Measurements from ENCODE around the gene MAP1LC3B2. TPM values are rescaled to one million over a fixed set of nuclear protein-coding genes. Genes with fewer than 3 reads are reported as not detected.

MAP1LC3B2 gene
- total RNA-seq, 2 experiments from 2014 or later = not detected

DNA sequence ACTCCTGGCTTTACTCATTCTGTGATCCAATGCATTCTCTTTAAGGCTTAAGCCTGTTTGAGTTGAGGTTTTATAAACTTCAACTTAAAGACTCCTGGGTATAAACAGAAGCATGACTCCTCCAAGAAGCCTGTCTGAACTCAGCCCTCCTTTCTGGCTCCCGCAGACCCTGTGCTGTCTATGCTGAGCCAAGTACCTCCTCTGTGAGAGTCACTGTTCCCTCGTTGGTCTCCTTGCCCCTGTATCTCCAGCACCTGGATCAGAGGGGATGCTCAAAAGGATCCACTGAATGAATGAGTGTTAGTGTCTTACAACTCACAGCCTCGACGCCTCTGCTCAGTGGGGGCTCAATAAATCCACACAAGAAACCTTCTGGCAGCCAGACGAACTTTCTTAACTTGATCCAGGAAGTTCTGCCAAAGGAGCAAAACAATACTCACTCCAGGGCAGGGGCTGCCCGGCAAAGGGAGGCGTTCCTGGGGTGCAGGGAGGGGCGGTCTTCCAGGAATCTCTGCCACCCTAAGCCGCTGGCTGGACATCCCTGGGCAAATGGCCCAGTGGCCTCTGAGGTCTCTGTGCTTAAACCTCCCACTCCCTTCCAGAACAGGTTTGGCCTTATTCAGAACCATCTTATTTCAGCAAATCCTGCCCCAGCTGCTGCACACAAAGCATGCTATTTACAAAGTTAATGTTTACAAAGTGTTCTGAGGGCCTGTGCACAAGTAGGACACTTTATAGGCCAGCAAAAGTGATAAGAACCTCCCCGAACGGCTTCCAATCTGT is 32.9 kb downstream of the MAP1LC3B2 start:
- no peaks in the 10 kb centered on the region for H3K9me2 ChIP-seq (ENCODE audit: insufficient read depth, low read length)
- H3K9me3 ChIP-seq (ENCODE audit: low read length) = no peaks in the 10 kb centered on the region
- POLR2A ChIA-PET = interaction anchor here (0.6 to 1.0 kb wide), 4 partner anchors 9 to 28 kb away, joined by 3 to 4 read pairs (median 3); no protein-coding TSS in a partner anchor
- intact Hi-C loops (cut with micrococcal nuclease; ENCODE audit: unreplicated experiment) = loop anchor here (10.0 kb wide), 1 partner anchor 257 kb away; no protein-coding TSS in a partner anchor
- H3K4me2 ChIP-seq (ENCODE audit: low read length) = no peak overlapping the region
- H4K20me1 ChIP-seq (ENCODE audit: insufficient read depth, low read length) = no peaks in the 10 kb centered on the region
- peaks cover 4% of the 10 kb centered on the region for H3K4me1 ChIP-seq (ENCODE audit: insufficient read depth, low read length, poor library complexity, severe bottlenecking)
- no TSS peak for BruUV-seq (replicated peaks)
- H3K79me2 ChIP-seq (ENCODE audit: insufficient read depth, low read depth, low read length) = no peaks in the 10 kb centered on the region
- H3K4me3 ChIP-seq (ENCODE audit: low read depth, low read length, poor library complexity, severe bottlenecking) = no peak overlapping the region
- H3K36me3 ChIP-seq (ENCODE audit: insufficient read depth, low read length) = no peaks in the 10 kb centered on the region
- H2AFZ ChIP-seq (ENCODE audit: low read length) = no peak overlapping the region
- CTCF ChIA-PET (ENCODE audit: unreplicated experiment) = no interaction called here
- H3K27ac ChIP-seq (ENCODE audit: low read depth, low read length, poor library complexity, severe bottlenecking) = no peak overlapping the region
- no peak for TF ChIP-seq EZH2phosphoT487 (IDR thresholded peaks at IDR 0.05; ENCODE audit: borderline replicate concordance, low read depth, low read length)
- TF ChIP-seq, protein P1, sequence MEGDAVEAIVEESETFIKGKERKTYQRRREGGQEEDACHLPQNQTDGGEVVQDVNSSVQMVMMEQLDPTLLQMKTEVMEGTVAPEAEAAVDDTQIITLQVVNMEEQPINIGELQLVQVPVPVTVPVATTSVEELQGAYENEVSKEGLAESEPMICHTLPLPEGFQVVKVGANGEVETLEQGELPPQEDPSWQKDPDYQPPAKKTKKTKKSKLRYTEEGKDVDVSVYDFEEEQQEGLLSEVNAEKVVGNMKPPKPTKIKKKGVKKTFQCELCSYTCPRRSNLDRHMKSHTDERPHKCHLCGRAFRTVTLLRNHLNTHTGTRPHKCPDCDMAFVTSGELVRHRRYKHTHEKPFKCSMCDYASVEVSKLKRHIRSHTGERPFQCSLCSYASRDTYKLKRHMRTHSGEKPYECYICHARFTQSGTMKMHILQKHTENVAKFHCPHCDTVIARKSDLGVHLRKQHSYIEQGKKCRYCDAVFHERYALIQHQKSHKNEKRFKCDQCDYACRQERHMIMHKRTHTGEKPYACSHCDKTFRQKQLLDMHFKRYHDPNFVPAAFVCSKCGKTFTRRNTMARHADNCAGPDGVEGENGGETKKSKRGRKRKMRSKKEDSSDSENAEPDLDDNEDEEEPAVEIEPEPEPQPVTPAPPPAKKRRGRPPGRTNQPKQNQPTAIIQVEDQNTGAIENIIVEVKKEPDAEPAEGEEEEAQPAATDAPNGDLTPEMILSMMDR (conservative IDR thresholded peaks at IDR 0.05; ENCODE audit: low read length) = no peak
- no peak for DNase-seq (ENCODE audit: low spot score)

DNA sequence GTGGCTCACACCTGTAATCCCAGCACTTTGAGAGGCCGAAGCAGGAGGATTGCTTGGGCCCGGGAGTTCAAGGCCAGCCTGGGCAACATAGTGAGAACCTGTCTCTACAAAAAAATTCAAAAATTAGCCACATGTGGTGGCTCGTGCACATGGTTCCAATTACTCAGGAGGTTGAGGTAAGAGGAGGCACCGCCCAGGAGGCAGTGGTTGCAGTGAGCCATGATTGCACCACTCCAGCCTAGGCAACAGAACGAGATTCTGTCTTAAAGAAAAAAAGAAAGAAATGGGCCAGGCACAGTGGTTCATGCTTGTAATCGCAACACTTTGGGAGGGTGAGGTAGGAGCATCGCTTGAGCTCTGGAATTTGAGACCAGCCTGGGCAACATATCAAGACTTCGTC is 33.5 kb downstream of the MAP1LC3B2 start:
- Histone ChIP-seq H3K9me3 (ENCODE audit: low read length) (no peaks in the 10 kb centered on the region), H2AFZ (ENCODE audit: low read length) (no peak overlapping the region), H4K20me1 (ENCODE audit: insufficient read depth, low read length) (no peaks in the 10 kb centered on the region), H3K9me2 (ENCODE audit: insufficient read depth, low read length) (no peaks in the 10 kb centered on the region), H3K79me2 (ENCODE audit: insufficient read depth, low read depth, low read length) (no peaks in the 10 kb centered on the region), H3K27ac (ENCODE audit: low read depth, low read length, poor library complexity, severe bottlenecking) (no peak overlapping the region), H3K4me2 (ENCODE audit: low read length) (no peak overlapping the region), H3K4me3 (ENCODE audit: low read depth, low read length, poor library complexity, severe bottlenecking) (no peak overlapping the region), H3K4me1 (ENCODE audit: insufficient read depth, low read length, poor library complexity, severe bottlenecking) (peaks cover 4% of the 10 kb centered on the region), H3K36me3 (ENCODE audit: insufficient read depth, low read length) (no peaks in the 10 kb centered on the region)
- TF ChIP-seq EZH2phosphoT487 (IDR thresholded peaks at IDR 0.05; ENCODE audit: borderline replicate concordance, low read depth, low read length) = no peak
- CTCF ChIA-PET (ENCODE audit: unreplicated experiment) = no interaction called here
- no peak for DNase-seq (ENCODE audit: low spot score)
- BruUV-seq (replicated peaks) = no TSS peak
- intact Hi-C loops (cut with micrococcal nuclease; ENCODE audit: unreplicated experiment) = loop anchor here (10.0 kb wide), 1 partner anchor 258 kb away; no protein-coding TSS in a partner anchor
- POLR2A ChIA-PET = no interaction called here

DNA sequence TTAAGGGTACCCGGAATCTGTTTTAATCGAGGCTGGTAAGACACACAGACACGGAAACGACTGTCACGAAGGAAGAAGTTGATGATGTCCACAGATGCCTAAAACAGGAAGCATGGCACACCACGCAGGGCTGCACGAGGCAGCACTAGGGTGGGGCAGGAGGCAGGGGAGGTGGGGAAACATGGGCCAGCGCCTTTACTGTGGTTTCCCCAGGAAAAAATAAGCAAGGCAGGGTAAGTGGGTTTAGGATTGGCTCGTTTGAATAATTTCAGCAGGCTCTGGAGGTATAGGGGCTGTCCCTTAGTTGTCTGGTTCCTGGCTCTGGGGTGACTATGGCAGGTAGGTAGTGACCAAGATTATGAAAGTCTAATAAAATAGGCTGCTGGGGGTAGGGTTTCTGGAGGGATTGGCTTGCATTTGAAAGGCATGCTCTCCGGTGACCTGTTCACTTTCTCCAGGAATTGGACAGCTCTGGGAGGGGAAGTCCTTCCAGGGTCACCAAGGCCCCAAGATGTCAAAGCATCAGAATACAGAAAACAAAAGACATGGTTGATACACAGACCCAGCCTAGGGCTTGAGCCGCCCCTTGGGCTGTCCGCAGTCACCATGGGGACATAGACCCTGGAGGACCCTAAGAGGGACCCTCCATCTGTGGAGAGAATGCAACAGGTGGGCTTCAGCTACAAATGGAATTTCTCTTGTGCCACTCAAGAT is 35.3 kb downstream of the MAP1LC3B2 start:
- no peak overlapping the region for H3K4me2 ChIP-seq (ENCODE audit: low read length)
- H3K9me2 ChIP-seq (ENCODE audit: insufficient read depth, low read length) = no peaks in the 10 kb centered on the region
- H3K79me2 ChIP-seq (ENCODE audit: insufficient read depth, low read depth, low read length) = no peaks in the 10 kb centered on the region
- peaks cover 4% of the 10 kb centered on the region for H3K4me1 ChIP-seq (ENCODE audit: insufficient read depth, low read length, poor library complexity, severe bottlenecking)
- no peak overlapping the region for H2AFZ ChIP-seq (ENCODE audit: low read length)
- TF ChIP-seq EZH2phosphoT487 (IDR thresholded peaks at IDR 0.05; ENCODE audit: borderline replicate concordance, low read depth, low read length) = no peak
- TF ChIP-seq, protein P1 (conservative IDR thresholded peaks at IDR 0.05; ENCODE audit: low read length) = no peak
- H3K9me3 ChIP-seq (ENCODE audit: low read length) = no peaks in the 10 kb centered on the region
- H3K4me3 ChIP-seq (ENCODE audit: low read depth, low read length, poor library complexity, severe bottlenecking) = no peak overlapping the region
- H4K20me1 ChIP-seq (ENCODE audit: insufficient read depth, low read length) = no peaks in the 10 kb centered on the region; the same call in 1 of the 2 replicates
- no peak overlapping the region for H3K27ac ChIP-seq (ENCODE audit: low read depth, low read length, poor library complexity, severe bottlenecking)
- H3K36me3 ChIP-seq (ENCODE audit: insufficient read depth, low read length) = no peaks in the 10 kb centered on the region
- ChIA-PET CTCF (ENCODE audit: unreplicated experiment) (no interaction called here), POLR2A (no interaction called here)
- no TSS peak for BruUV-seq (replicated peaks)
- DNase-seq (ENCODE audit: low spot score) = peak; percentile 7
- intact Hi-C loops (cut with micrococcal nuclease; ENCODE audit: unreplicated experiment) = loop anchor here (5.0 to 10.0 kb wide), 3 partner anchors 260 to 452 kb away; partner anchors contain the start of gene MED13L
